Panc1 (cell line): ENCODE measurements around the gene GPC6.

Experiments used
- POLR2AphosphoS5 ChIP-seq: IDR thresholded peaks from 2 replicates; pipeline ENCODE4 v1.6.1; 2012; ENCODE audit warnings: mild to moderate bottlenecking, low read depth, low read length, moderate library complexity
- TF ChIP-seq, protein P1 (sequence below): fragments of 450-650 bp; IDR thresholded peaks from 2 replicates; pipeline ENCODE4 v1.5.1; 2017; ENCODE audit warnings: mild to moderate bottlenecking
- TF ChIP-seq, protein P2 (sequence below), 2 experiments: IDR thresholded peaks; 2 replicates each; pipeline ENCODE4 v1.6.1; 2011 to 2012; ENCODE audit warnings: low read depth in 2 of 2, control low read depth in 1 of 2, low read length in 1 of 2, mild to moderate bottlenecking in 1 of 2, moderate library complexity in 1 of 2; ENCODE audit not compliant: insufficient read depth in 1 of 2

DNA sequence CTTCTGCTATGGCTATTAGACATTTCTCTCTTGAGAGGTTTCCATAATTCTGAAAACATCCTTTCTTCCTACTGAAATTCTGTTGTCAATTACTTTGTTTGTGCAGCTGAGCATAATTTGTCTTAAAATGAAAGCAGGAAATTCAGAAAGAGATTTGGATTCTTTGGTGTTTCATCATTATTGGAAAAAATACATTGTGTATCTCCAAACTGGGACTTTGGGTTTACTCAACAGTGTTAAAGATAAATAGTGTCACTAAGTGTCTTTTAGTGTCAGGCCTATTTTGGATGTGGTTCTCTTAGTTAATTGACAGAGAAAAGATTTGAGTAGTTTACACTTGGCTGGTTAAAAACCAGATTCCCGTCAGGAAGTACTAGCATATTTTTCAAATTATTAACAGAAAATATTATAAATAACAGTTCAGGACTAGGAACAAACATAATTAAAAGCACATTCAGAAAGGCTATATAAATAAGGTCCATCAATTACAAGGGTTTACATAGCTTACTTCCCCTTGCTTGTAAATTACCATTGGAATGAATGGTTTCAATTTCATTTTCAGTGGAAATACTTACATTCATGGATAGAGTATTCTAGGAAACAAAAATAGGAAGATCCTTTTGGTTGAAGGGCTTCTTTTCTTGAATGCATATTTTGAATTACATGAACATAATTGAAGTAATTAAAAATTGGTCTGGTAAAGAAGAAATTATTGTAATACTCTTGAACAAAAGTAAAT, 483.1 kb downstream of the GPC6 start:
- TF ChIP-seq, protein P1, sequence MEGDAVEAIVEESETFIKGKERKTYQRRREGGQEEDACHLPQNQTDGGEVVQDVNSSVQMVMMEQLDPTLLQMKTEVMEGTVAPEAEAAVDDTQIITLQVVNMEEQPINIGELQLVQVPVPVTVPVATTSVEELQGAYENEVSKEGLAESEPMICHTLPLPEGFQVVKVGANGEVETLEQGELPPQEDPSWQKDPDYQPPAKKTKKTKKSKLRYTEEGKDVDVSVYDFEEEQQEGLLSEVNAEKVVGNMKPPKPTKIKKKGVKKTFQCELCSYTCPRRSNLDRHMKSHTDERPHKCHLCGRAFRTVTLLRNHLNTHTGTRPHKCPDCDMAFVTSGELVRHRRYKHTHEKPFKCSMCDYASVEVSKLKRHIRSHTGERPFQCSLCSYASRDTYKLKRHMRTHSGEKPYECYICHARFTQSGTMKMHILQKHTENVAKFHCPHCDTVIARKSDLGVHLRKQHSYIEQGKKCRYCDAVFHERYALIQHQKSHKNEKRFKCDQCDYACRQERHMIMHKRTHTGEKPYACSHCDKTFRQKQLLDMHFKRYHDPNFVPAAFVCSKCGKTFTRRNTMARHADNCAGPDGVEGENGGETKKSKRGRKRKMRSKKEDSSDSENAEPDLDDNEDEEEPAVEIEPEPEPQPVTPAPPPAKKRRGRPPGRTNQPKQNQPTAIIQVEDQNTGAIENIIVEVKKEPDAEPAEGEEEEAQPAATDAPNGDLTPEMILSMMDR: no peak
- TF ChIP-seq, protein P2, sequence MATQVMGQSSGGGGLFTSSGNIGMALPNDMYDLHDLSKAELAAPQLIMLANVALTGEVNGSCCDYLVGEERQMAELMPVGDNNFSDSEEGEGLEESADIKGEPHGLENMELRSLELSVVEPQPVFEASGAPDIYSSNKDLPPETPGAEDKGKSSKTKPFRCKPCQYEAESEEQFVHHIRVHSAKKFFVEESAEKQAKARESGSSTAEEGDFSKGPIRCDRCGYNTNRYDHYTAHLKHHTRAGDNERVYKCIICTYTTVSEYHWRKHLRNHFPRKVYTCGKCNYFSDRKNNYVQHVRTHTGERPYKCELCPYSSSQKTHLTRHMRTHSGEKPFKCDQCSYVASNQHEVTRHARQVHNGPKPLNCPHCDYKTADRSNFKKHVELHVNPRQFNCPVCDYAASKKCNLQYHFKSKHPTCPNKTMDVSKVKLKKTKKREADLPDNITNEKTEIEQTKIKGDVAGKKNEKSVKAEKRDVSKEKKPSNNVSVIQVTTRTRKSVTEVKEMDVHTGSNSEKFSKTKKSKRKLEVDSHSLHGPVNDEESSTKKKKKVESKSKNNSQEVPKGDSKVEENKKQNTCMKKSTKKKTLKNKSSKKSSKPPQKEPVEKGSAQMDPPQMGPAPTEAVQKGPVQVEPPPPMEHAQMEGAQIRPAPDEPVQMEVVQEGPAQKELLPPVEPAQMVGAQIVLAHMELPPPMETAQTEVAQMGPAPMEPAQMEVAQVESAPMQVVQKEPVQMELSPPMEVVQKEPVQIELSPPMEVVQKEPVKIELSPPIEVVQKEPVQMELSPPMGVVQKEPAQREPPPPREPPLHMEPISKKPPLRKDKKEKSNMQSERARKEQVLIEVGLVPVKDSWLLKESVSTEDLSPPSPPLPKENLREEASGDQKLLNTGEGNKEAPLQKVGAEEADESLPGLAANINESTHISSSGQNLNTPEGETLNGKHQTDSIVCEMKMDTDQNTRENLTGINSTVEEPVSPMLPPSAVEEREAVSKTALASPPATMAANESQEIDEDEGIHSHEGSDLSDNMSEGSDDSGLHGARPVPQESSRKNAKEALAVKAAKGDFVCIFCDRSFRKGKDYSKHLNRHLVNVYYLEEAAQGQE (IDR thresholded peaks at IDR 0.05; ENCODE audit: insufficient read depth in 1 of 2, low read depth in 2 of 2, low read length in 1 of 2): no peak
- no peak for TF ChIP-seq POLR2AphosphoS5
